ENCODE measurements around the gene GPRC5D.

GRCh38 chr12:12927211-12928079 lies 24.5 kb downstream of the GPRC5D start:
- no peak for TF ChIP-seq CTCF (conservative IDR thresholded peaks at IDR 0.05; ENCODE audit: low read length)
- TF ChIP-seq EZH2phosphoT487 (IDR thresholded peaks at IDR 0.05; ENCODE audit: borderline replicate concordance): no peak

Measured in Loucy (cell line).